Lower leg skin (tissue), 4 donors: ENCODE data around the gene TDP2. TPM values are rescaled to one million over a fixed set of nuclear protein-coding genes. Genes with fewer than 3 reads are reported as not detected.
"Not testable (repeated sequence)": the region's sequence is repeated elsewhere in the genome, so short reads cannot be mapped to it uniquely, and the experiment has no call there.

Experiments
- DNase-seq, 2 donors: peaks; one replicate each; pipeline ENCODE4 v3.0.0-alpha.2; 2019; ENCODE audit warnings: low spot score in 2 of 2
- H3K4me3 ChIP-seq: fragments of 200-600 bp; sonication (generic); 2 replicates; pipeline ENCODE4 v1.5.1; 2017; ENCODE audit warnings: mild to moderate bottlenecking, low read depth; ENCODE audit not compliant: poor library complexity, severe bottlenecking
- CTCF ChIP-seq, 3 donors: fragments of 450-650 bp; IDR thresholded peaks; one replicate each; pipeline ENCODE4 v1.5.1; 2016; ENCODE audit warnings: antibody characterized with exemption in 3 of 3, mild to moderate bottlenecking in 3 of 3, moderate library complexity in 2 of 3
- POLR2A ChIP-seq, 2 donors: fragments of 450-650 bp; IDR thresholded peaks; one replicate each; pipeline ENCODE4 v1.6.1; 2016 to 2017; ENCODE audit warnings: antibody characterized with exemption in 2 of 2, mild to moderate bottlenecking in 1 of 2, moderate library complexity in 1 of 2
- WGBS, 2 donors: methylation state at CpG; one replicate each; pipeline ENCODE4 v1.1.5; 2018; 5-methylcytosine and 5-hydroxymethylcytosine counted together
- intact Hi-C: fragments of 100-400 bp; cut with DNase I; formaldehyde crosslinking; loops from one replicate; pipeline ENCODE4 v1.15.0; 2023; ENCODE audit warnings: low total_unique reads
- total RNA-seq, 4 donors: library from RNA; depleted of rRNA; stranded (reverse); fragments of >200 nt; gene quantifications; one replicate each; pipeline ENCODE4 v1.1.0, GENCODE V29; 2016

TDP2 gene
- total RNA-seq, 4 donors from 2014 or later: 25.3 to 36.6 (median 26.6) TPM

DNA sequence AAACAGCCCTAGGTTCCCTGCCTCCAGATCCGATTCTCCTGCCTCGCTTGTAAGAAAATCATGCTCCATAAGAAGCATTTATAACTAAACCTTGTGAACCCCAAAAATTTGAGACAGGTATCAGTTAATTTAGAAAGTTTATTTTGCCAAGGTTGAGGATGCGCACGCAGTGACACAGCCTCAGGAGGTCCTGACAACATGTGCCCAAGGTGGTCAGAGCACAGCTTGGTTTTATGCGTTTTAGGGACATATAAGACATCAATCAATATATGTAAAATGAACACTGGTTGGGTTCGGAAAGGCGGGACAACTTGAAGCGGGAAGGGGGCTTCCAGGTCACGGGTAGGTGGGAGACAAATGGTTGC lies 2.3 kb upstream of the TDP2 start:
- WGBS, 2 donors: 94 to 98% methylated on average over 9 of the region's 9 CpGs
- no peak overlapping the region for H3K4me3 ChIP-seq
- intact Hi-C loops: no loop called here
- TF ChIP-seq CTCF (IDR thresholded peaks at IDR 0.05) (no peak), POLR2A (IDR thresholded peaks at IDR 0.05) (no peak)
- no peak for DNase-seq

GRCh38 chr6:24668066-24668996 lies 1.6 kb upstream of the TDP2 start:
- DNase-seq, intact Hi-C loops: not testable (repeated sequence)
- peak overlapping the region; percentile 96 for H3K4me3 ChIP-seq
- WGBS, 2 donors: 91 to 96% methylated on average over 18 of the region's 18 CpGs

DNA sequence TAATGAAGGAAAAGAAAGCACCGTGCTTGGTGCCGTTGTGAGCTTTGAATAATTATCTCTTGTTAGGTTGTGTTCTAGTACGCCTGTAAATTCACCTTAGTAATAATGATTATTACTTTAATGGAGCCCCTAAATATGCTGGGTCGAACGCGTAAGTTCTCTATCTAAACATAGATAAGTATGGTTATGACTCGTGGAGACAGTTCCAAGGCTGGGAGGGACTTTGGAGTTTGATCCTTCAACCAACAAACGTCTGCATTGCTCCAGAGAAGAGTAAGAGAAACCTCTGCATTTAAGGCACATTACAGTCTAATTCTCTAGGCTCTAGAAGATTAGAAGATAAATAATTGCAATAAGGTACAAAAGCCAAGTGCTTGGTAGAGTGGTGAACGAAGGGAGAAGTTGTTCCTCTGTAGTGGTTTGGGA lies 692 bp upstream of the TDP2 start:
- no peak for DNase-seq
- intact Hi-C loops: no loop called here
- whole genome bisulfite sequencing, 2 donors: 2 to 3% methylated on average over 9 of the region's 9 CpGs
- peak overlapping the region; percentile 96 for H3K4me3 ChIP-seq
- TF ChIP-seq POLR2A (IDR thresholded peaks at IDR 0.05) (no peak), CTCF (IDR thresholded peaks at IDR 0.05) (no peak)

DNA sequence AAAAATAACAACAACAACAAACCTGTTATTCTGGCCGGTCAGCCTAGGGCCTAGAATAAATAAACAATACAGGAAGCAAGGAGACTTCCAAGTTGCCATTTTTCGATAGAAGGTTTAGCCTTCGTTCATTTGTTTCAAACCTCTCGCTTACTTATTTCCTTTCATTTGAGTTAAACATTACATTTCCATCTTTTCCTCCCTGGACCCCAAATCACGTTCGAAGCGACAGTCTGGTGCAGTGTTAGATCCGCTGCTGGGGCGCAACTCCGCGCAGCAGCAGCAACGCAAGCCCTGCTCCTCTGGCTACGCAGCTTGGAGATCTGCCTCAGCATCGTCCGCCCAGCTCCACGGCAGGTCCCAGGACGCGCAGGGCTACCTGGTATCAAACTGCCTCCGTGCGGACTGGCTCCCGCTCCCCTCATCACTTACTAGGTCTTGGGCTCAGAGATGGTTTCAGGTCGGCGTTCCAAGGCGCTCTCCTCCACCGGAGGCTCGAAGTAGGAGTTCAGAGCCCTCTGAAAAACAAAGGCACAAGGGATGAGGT lies 530 bp downstream of the TDP2 start:
- H3K4me3 ChIP-seq: peak overlapping the region; percentile 96
- intact Hi-C loops: no loop called here
- WGBS, 2 donors: 0% methylated on average over 26 of the region's 26 CpGs
- DNase-seq: peak in 1 of 2 donors; percentile 89
- no peak for TF ChIP-seq CTCF (IDR thresholded peaks at IDR 0.05)
- TF ChIP-seq POLR2A (IDR thresholded peaks at IDR 0.05): no peak

DNA sequence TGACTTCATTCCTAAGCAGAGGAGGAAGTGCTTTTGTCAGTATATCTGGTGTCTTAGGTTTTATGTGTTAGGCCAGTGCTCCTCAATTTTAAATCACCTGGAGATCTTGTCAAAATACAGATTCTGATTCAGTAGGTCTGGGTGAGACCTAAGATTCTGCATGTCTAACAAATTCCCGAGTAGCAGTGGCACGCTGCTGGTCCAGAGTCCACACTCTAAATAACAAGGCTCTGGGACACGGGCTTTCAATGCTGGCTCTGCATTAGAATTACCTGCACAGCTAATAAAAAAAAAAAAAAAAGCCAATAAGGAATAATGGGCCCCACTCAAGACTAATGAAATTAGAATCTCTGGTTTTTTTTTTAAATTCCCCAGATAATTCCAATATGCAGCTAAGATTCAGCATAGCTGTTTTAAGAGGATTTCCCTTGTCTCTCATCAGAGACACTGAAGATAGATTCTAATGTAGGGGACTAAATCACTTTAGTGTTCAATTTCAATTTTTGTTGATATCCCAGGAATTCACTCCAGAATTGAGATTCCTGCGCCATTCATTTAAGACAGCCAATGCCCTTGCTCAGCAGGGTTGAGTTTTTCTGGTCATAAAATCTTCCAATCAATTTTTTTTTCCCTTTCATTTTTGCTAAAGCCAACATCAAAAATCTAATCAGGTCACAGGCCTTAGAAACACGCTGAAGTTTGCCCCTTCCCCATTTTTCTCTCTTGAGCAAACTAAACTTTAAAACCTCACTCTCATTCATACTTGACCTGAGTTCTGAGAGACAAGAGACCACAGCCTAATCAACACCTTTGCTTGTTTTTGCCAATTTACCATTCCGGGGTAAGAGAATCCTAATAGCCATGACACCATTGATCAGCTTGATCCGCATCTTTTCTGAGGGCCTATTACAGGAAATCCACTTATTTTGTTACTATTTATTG lies 2.4 kb downstream of the TDP2 start:
- WGBS, 2 donors: 95 to 96% methylated on average over 7 of the region's 7 CpGs
- TF ChIP-seq POLR2A (IDR thresholded peaks at IDR 0.05): no peak
- no peak for TF ChIP-seq CTCF (IDR thresholded peaks at IDR 0.05)
- H3K4me3 ChIP-seq: no peak overlapping the region
- intact Hi-C loops: no loop called here
- DNase-seq: no peak

- intact Hi-C loops: no loop called here
- 97 to 100% methylated on average over 1 of the region's 1 CpG for WGBS, 2 donors
- TF ChIP-seq CTCF (IDR thresholded peaks at IDR 0.05): no peak
- no peak for TF ChIP-seq POLR2A (IDR thresholded peaks at IDR 0.05)
- no peak for DNase-seq
- no peak overlapping the region for H3K4me3 ChIP-seq
Observed at GRCh38 chr6:24663189-24663588, 3.5 kb downstream of the TDP2 start.
